DMS153 treated with DMSO at 0.1 percent for 48 hours (cell line): ENCODE data around the gene STARD13.

ENCODE experiments used
- DNase-seq: peaks from one replicate; lab custom pipeline; 2025; ENCODE audit not compliant: unreplicated experiment; lab: John Stamatoyannopoulos, UW

STARD13 gene

GRCh38 chr13:33310245-33311038, 24.9 kb upstream of the STARD13 start:
- no peak for DNase-seq

DNA sequence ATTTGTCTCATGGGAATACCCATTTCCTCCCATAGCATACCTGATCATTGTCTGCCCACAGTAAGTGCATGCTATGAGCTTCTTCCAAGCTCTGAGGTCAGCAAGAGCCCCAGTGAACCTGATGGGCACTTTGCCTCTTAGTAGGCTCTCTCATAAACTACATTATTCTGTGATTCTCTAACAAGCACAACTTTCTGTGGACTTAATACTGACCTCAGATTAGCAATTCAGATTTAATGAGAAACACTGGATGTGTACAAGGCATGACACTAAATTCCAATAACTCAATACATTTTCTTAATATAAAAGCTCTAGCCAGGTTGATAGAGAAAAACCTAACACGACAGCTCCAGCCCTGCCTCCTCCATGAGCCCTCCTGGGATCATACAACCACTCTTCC, 23.3 kb upstream of the STARD13 start:
- no peak for DNase-seq

- DNase-seq = no peak
Observed at GRCh38 chr13:33307843-33308242, 22.3 kb upstream of the STARD13 start.

DNA sequence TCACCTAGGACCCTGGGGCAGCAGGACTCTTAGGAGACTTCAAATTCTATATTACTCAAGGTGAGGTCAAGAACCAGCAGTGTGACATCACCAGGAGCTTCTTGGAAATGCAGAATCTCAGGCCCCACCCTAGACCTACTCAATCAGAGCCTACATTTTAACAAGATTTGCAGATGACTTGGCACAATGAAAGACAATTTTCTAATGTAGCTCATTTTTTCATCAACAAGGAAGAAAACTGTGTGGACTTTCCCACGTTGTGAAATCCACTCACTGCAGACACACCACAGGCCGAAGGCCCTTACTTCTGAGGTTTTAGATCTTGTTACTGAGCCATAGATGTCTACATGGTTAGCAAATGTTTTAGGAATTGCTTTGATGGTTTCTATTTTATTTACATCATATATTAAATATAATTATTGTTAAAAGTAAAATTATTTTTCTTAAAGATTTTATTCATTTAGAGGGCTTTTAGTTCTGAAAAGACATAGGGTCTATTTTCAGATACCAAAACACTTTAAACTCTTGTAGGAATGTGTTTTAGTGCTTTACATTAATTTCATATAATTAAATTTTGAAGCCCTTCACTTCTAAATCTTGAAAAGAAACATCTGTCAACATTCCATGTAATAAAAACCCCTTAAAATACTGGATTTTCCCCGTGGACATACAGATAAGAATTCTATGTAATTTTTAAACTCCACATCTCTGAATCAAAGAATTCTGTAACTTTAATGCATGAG, 18.5 kb upstream of the STARD13 start:
- no peak for DNase-seq

- DNase-seq = no peak
Observed at GRCh38 chr13:33299626-33300025, 14.1 kb upstream of the STARD13 start.

DNA sequence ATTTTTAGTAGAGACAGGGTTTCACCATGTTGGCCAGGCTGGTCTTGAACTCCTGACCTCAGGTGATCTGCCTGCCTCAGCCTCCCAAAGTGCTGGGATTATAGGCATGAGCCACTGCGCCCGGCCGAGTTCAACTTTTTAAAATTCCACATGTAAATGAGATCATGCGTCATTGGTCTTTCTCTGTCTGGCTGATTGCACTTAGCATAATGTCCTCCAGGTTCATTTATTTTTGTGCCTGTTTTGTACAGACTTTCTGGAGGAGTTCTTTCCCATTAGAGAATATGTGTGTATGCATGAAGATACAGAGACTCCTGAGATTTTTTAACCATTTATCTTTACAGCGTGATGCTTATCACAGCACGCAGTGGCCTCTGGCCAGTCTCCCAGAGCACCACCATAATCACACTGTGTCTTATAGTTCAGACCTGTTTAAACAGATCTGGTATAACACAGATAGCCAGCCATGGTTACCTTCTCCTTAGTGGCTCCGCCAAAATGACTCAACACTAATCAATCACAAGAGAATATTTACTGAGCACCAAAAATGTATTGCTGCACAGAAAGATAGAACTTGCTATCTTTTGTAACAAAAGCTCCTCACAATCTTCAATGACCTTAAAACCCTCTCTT, 11.4 kb upstream of the STARD13 start:
- no peak for DNase-seq

DNA sequence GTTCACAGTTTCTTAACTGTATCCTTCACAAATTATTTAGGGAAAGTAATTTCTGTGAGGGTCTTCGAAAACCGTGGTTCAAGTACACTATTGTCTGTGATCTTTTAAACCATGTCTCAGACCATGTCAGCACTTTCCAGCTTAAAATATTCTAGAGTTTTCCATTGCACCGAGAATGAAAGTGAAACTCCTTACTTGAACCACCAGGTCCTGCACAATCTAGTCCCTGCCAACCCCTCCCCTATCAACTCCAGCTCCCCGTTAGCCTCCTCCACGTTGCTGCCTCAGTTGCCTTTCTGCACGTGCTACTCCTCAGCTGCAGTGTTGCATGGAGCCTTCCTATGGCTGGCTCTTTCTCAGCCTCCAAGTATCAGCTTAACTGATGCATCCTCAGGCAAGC, 7.2 kb upstream of the STARD13 start:
- no peak for DNase-seq

DNA sequence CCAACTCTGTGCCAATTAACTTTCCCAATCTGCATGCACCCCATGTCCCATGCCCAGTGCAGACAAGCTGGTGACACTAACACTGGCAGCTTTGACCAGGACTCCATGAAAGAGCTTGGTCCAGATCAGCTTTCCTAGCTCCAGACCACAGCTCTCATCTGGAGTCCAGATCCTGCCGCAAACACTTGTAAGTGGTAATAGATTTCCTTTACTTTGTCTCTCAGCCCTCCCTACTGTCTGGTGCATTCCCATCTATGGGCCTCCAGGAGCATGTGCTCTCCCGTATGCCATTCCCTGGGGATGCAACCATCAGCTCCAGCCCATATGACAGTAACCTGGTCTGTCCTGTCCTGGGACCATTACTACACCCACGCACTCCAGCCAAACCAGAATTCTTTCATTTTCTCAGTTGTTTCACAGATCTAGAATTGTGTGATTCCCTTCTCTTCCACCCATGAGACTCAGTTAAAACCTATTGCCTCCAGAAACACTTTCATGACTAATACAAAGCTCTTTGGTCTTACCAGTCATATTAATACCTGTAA, 4.9 kb upstream of the STARD13 start:
- DNase-seq = no peak

DNA sequence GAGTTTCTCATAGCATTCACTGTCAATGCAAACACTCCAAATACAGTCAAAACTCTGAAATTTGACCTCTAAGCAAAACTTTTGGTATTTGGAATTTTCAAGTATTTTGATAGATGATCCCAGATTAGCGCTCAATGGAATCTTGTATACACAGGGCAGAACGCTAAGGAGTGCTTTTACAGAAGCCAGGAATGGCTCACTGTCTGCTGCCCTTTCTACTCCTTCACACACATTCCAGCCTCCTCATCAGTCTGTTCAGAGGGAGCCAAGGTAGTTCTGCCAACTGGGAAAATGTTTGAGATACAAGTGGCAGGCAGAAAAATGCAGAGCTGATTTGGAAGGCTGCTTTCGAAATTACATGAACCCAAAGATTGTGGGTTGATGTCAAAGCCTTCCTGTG, 4.4 kb upstream of the STARD13 start:
- DNase-seq = no peak

GRCh38 chr13:33287142-33287882, 1.8 kb upstream of the STARD13 start:
- no peak for DNase-seq

- DNase-seq = no peak
Observed at GRCh38 chr13:33286128-33286527, 573 bp upstream of the STARD13 start.

GRCh38 chr13:33284916-33285315, 639 bp downstream of the STARD13 start:
- no peak for DNase-seq

DNA sequence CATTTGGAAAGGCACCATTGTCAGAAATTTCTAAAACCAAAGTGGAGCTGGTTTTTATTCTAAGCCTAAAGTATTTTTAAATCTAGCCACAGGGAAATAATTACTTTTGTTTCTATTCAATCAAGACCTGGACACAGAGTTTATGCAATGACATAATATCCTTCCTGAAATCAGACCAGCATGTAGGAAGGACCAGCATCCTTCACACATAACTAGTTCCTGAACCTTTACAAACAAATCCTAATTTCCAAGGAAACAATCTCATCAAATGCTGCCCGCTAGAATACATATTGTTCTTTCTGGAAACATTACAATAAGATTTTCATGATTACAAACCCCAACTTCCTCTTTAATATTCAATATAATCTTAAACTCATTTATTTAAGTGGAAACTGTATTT, 1.5 kb downstream of the STARD13 start:
- no peak for DNase-seq

DNA sequence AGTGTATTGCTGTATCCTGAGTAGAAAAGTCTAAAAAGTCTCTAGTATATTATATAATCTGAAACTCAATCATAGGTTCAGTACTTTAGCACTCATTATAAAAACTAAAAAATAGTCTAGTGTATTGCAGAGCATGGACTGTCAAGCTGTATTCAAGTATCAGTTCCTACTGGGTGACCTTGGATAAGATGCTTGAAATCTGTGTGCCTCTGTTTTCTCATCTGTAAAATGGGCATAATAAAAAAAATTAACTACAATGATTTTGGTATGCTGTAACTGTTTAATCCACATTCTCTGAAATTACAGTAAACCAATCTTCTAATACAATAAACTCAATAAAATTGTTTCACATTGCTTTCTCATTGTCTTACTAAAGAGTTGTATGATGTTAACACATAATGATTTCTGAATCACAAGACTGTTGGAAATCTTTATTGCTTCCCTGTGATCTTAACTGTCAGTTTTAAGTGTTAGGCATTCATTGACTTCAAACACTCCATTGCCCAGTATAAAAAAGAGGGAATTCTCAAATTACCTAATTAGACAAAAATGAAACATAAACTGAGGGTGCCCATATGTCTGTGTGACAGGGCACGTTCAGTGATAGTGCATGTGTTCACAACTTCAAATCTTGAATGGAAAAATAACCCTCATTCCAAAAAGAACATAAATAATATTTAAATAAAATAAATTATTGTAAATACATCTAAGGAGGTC, 2.2 kb downstream of the STARD13 start:
- no peak for DNase-seq

- no peak for DNase-seq
Observed at GRCh38 chr13:33281951-33282595, 3.5 kb downstream of the STARD13 start.

GRCh38 chr13:33280923-33281322, 4.6 kb downstream of the STARD13 start:
- DNase-seq = no peak

DNA sequence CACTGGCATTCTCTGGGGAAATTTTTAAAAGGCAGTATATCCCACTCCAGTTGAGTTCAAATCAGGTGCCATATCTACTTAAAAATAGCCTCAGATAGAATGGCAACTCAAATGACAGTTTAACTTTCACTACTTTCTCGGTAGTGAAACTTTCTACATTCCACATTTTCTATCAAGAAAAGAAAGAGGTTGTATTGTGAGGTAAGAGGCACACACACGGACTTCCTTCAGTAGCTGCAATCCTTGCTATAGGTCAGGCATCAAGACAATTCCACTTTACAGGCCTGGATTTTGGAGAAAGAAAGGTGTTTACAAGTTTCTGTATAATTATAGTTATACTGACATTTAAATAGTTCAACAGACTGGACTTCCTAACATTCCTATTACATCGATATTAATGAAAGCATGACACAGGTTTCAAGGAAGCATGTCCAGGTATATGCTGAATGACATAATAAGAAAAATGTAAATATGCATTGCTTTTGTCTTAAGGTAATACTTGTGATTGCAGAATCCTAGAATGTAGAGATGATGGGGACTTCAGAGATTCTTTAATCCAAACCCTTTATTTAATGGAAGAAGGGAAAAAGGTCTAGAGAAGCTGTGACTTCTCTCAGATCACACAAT, 5.2 kb downstream of the STARD13 start:
- DNase-seq = no peak

DNA sequence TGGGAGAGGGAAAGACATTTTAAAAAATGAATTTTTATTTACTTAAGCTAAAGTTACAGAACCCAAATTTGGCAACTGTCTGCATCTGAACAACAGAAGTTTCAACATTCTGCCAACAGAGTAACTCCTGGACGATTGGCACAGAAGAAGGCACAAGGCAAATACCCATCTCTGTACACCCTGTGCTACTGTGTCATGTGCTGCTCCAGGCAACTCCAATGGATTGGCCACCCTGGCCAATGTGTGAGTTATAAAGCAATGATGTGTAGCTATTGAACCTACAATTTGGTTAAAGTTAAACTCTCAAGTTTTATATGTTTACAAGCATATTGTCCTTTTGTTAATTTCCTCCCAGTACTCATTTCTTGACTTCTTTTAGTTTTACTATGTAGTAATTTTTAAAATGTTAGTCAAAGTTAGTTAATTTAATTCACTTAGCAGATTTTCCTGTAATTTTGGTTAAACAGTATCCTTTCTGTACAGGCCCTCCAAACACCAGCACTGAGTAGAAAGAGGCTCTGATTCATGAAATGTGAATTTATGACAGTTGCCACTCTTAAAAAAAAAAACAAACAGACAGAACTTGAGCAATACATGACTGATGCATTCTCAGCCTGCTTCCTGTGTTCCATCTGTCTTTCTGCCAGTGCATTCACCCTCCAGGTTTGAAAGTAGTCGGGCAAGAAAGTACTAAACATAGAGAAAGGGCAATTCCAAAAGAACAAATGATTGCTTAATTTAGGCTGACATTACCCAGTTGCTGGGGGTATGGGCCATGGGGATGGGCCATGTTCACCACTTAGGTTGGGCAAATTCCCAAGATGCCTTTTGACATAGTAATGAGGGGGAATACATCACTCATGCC, 5.9 kb downstream of the STARD13 start:
- no peak for DNase-seq

DNA sequence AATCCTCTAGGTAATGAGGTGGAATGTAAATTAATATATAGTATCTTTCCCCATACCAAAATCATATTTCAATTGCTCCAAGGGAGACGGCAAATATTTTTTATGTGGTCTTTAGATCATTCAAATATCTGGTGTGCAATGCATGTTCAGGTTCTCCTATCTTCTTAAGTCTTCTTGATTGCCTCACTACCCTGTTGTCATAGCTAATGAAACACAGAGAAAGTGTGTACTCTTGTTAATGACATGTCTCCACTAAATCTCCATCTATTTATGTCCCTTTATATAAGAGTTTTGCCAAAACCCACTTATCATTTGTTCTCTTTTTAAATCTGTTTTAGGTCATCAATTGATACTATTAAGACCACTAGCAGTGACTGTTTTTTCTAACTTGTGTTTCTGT, 6.6 kb downstream of the STARD13 start:
- DNase-seq = no peak
